Upper lobe of left lung (tissue), 4 donors: Measurements from ENCODE around the gene TMEM150B.

Experiments
- CTCF ChIP-seq, 6 experiments: fragments of 450-650 bp in 4 of 6; fragments of 200-600 bp in 2 of 6; sonication (generic) in 2 of 6; IDR thresholded peaks; one replicate each; pipeline ENCODE4 v1.5.1; 2016 to 2019; ENCODE audit warnings: antibody characterized with exemption in 6 of 6
- POLR2A ChIP-seq, 4 donors: fragments of 450-650 bp; IDR thresholded peaks; one replicate each; pipeline ENCODE4 v1.5.1; 2016 to 2017; ENCODE audit warnings: antibody characterized with exemption in 4 of 4, mild to moderate bottlenecking in 2 of 4

GRCh38 chr19:55287361-55288079, 37.6 kb downstream of the TMEM150B start:
- TF ChIP-seq CTCF (IDR thresholded peaks at IDR 0.05) (no peak), POLR2A (IDR thresholded peaks at IDR 0.05) (no peak)
